Activated naive CD4-positive, alpha-beta T cell treated with anti-CD3 and anti-CD28 coated beads, Interleukin-2, amount 50 U/mL, for 24 hours (primary cell): ENCODE results near the gene ABLIM1.

Experiments used
- H3K27ac Mint-ChIP-seq: one replicate; pipeline ENCODE4 v1.8.0; 2021; ENCODE audit warnings: mild to moderate bottlenecking, mixed read lengths
- H3K27me3 Mint-ChIP-seq: one replicate; pipeline ENCODE4 v1.8.0; 2021; ENCODE audit warnings: mixed read lengths
- H3K36me3 Mint-ChIP-seq: one replicate; pipeline ENCODE4 v1.8.0; 2021; ENCODE audit warnings: mixed read lengths
- H3K4me1 Mint-ChIP-seq: one replicate; pipeline ENCODE4 v1.8.0; 2021; ENCODE audit warnings: mixed read lengths
- H3K4me3 Mint-ChIP-seq: one replicate; pipeline ENCODE4 v1.8.0; 2021; ENCODE audit warnings: mild to moderate bottlenecking, mixed read lengths
- H3K9me3 Mint-ChIP-seq: one replicate; pipeline ENCODE4 v1.8.0; 2021; ENCODE audit warnings: mixed read lengths

The ABLIM1 gene

DNA sequence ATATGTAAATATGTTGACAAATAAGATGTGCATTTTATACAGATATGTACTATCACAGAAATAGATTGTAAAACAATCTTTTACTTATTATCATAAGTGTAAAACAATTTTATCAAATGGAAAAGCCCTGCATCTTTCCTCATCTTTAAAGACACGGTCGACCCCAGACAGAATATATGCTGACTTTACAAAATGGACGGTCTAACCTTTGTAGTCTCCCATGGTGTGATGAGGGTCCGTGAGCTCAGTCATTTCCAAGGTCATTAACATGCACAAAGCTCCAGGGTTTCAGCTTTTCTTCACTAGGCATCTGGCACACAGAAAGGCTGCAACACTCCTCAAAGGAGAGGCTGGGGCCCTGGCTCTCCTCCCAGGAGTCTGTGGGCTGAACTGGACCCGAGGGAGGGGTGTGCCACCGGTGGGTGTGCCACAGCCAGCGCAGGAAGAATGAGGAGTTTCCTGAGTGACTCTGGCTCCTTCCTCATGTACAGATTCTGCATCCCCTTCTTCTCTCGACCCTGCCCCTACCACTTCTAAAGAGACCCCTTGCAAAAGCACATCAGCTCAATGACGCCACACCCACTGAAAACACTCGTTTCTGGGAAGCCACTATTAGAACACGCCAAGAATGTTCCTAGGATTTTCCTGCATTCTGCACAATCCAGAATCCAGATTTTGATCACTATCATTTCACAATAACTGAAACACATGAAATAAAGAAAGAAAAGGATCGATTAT, 26.2 kb upstream of the ABLIM1 start:
- Mint-ChIP-seq H3K9me3 (no peaks in the 10 kb centered on the region), H3K27me3 (peaks cover 2% of the 10 kb centered on the region), H3K4me3 (no peak overlapping the region), H3K36me3 (no peaks in the 10 kb centered on the region), H3K27ac (no peak overlapping the region), H3K4me1 (no peaks in the 10 kb centered on the region)

DNA sequence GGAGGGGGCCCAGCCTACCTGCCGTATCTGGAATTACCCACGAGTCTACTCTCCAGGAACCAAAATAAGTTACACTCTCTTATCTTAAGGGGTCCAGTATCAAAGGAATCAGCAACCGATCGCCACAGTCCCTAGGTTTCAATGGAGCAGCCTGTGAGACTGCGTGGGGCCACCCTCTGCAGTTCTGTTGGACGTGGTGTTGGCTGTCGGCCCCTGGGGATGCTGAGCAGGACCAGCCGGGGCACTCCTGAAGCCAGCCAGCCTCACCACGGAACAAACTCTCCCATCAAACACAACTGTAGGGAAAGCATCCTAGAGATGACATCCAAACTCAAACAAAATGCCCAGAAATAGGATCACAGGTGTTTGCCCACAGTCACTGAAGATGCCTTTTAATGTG, 25.5 kb upstream of the ABLIM1 start:
- no peaks in the 10 kb centered on the region for H3K4me1 Mint-ChIP-seq
- peaks cover 2% of the 10 kb centered on the region for H3K27me3 Mint-ChIP-seq
- H3K27ac Mint-ChIP-seq: no peak overlapping the region
- no peaks in the 10 kb centered on the region for H3K36me3 Mint-ChIP-seq
- no peaks in the 10 kb centered on the region for H3K9me3 Mint-ChIP-seq
- H3K4me3 Mint-ChIP-seq: no peak overlapping the region

DNA sequence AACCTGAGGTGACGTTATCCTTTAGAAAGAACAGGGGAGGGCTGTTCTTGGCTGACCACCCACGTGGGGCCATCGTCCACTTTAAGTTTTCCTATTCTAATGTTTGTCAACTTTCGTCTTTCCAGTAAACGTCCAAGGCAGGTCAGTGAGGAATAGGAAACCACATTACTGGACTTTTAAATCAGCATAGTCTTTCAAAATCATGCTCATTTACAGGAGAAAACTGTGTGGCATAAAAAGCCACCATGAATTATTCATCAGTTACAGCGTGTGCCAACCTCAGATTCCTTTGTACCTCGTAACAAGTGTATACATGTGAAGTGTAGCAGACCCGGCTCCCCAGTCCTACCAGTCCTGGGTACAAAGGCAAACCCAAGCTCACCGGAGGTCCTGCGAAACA, 25.1 kb upstream of the ABLIM1 start:
- Mint-ChIP-seq H3K9me3 (no peaks in the 10 kb centered on the region), H3K36me3 (no peaks in the 10 kb centered on the region), H3K27me3 (peaks cover 2% of the 10 kb centered on the region), H3K27ac (no peak overlapping the region), H3K4me1 (no peaks in the 10 kb centered on the region), H3K4me3 (no peak overlapping the region)

DNA sequence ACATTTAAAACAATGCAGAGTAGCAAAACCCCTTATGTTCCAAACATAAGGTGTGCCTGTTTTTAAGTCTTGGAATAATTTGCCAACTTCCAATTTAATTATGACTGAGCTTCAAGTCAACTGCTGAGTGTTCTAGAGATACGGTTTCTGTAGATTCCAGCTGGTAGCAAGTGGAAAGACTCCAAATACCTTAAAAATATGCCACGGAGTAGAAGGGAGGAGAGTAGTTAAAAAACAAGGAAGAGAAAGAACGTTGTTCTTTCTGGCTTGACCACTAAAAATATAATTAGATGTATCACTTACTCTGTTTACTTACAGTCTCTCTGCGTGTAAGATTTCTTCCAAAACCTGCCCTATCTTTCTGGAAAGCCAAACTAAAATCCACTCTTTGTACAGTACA, 24.5 kb upstream of the ABLIM1 start:
- Mint-ChIP-seq H3K27ac (no peak overlapping the region), H3K9me3 (no peaks in the 10 kb centered on the region), H3K4me1 (no peaks in the 10 kb centered on the region), H3K27me3 (peaks cover 2% of the 10 kb centered on the region), H3K36me3 (no peaks in the 10 kb centered on the region), H3K4me3 (no peak overlapping the region)

DNA sequence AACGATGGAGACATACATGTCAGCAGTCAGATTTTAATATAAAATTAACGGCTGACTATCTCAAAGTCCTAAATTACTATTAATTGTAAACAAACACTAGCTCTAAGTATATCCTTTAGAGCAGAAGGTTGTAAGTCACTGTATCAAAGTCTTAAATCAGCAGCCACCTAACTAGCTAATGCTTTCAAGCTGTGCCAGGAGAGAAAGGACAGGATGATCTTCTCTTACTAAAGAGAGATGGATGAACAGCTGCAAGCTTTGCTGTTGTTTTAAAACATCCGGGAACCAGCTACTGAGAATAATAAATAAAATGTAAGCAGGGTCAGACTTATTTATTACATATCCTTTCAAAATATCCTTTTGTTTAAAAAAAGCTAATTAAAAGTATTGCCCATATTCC, 24.0 kb upstream of the ABLIM1 start:
- H3K9me3 Mint-ChIP-seq: no peaks in the 10 kb centered on the region
- no peak overlapping the region for H3K27ac Mint-ChIP-seq
- peaks cover 2% of the 10 kb centered on the region for H3K27me3 Mint-ChIP-seq
- no peaks in the 10 kb centered on the region for H3K36me3 Mint-ChIP-seq
- H3K4me3 Mint-ChIP-seq: no peak overlapping the region
- no peaks in the 10 kb centered on the region for H3K4me1 Mint-ChIP-seq

DNA sequence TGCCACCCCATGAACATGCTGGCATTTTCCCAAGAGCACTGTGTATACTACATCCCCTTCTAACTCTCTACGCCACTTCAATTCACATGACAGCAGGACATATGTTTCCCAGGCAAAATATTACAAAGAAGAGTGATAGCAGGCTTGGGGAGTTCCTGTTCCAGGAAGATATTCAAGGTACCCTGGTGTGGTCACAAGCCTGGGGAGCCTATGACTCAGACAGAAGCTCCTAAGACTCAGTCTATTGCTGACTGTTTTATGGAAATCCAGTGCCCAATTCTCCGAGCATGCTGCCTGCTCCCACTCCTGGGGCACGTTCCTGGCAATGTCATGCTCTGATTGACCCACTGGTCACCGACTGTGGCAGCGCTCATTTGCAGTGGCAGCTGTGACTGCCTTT, 23.5 kb upstream of the ABLIM1 start:
- Mint-ChIP-seq H3K27ac (no peak overlapping the region), H3K36me3 (no peaks in the 10 kb centered on the region), H3K9me3 (no peaks in the 10 kb centered on the region), H3K27me3 (peaks cover 2% of the 10 kb centered on the region), H3K4me1 (no peaks in the 10 kb centered on the region), H3K4me3 (no peak overlapping the region)

DNA sequence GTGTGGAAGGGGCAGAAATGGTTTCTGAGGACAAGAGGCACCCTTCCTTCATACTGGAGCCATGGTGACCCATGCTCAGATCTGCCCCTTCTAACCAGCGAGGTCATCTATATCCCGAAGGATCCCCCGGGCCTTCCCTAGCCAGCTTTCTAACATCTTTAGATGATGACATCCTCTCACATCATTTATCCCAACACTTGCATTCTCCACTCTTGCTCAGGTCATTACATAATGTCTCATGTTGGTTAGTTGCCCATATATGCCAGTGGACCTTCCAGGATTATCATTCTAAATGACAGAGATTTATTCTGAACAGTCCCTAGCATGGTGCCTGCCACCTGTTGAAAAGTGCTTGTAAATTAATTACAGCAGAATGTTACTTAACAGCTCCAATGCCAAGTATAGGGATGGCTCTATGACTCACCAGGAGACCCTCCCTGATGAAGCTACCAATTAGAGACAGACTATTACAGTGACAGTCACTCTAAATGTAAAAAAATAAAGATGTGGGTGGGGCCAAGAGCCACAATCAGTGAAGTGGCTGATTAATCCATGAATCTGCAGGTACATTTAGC, 22.6 kb upstream of the ABLIM1 start:
- H3K27me3 Mint-ChIP-seq: peaks cover 2% of the 10 kb centered on the region
- no peak overlapping the region for H3K27ac Mint-ChIP-seq
- H3K4me3 Mint-ChIP-seq: no peak overlapping the region
- no peaks in the 10 kb centered on the region for H3K4me1 Mint-ChIP-seq
- H3K9me3 Mint-ChIP-seq: no peaks in the 10 kb centered on the region
- no peaks in the 10 kb centered on the region for H3K36me3 Mint-ChIP-seq

DNA sequence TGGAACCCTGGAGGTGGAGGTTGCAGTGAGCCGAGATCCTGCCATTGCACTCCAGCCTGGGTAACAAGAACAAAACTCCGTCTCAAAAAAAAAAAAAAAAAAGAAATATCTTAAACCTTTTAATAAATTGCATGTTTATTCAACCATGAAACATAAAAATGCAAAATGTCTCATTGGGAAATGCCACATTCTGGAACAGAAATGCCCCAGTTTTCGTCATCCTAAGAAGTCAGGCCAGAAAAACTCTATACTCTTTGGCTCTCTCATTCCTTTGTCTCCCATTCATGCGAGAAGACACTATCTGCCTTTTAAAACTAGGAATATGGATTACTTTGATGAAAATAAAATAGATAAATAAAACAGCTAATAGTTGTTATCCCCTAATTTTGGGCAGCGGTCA, 21.5 kb upstream of the ABLIM1 start:
- Mint-ChIP-seq H3K36me3 (no peaks in the 10 kb centered on the region), H3K4me3 (no peak overlapping the region), H3K9me3 (no peaks in the 10 kb centered on the region), H3K27me3 (peaks cover 2% of the 10 kb centered on the region), H3K4me1 (no peaks in the 10 kb centered on the region), H3K27ac (no peak overlapping the region)

DNA sequence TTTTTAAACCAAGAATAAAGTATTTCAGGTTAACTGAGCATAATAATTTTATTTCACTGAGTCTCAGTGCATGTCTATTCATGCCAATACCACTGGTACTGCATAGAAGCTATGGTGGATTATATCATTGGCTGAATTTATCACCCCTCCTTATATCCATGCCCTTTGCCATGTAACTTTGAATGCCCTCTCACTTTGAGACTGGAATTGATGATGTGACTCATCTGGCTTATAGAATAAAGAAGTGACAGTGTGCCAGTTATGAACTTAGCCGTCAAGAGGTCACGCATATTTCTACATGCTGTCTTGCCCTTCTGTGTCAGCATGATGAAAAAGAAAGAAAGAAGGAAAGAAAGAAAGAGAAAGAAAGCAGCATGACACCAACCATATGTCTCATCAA, 20.7 kb upstream of the ABLIM1 start:
- H3K4me3 Mint-ChIP-seq: no peak overlapping the region
- H3K4me1 Mint-ChIP-seq: no peaks in the 10 kb centered on the region
- H3K9me3 Mint-ChIP-seq: no peaks in the 10 kb centered on the region
- H3K27ac Mint-ChIP-seq: no peak overlapping the region
- H3K36me3 Mint-ChIP-seq: no peaks in the 10 kb centered on the region
- H3K27me3 Mint-ChIP-seq: peaks cover 2% of the 10 kb centered on the region

DNA sequence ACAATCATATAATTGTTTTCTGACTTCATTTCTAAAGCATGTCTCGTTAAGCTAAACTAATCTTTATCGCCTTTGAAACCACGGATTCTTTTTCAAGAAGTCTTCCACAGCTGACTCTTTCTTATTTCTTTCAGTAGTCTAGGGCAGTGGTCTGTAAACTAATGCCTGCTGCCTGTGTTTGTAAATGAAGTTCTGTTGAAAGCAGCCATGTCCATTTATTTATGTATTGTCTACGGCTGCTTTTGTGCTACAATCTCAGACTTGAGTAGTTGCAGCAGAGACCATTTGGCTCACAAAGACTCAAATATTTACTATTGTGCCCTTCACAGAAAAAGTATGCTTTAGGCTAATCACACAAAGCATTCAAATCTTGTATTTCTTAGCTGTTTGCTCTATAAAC, 20.3 kb upstream of the ABLIM1 start:
- Mint-ChIP-seq H3K4me3 (no peak overlapping the region), H3K4me1 (no peaks in the 10 kb centered on the region), H3K9me3 (no peaks in the 10 kb centered on the region), H3K27me3 (peaks cover 2% of the 10 kb centered on the region), H3K36me3 (no peaks in the 10 kb centered on the region), H3K27ac (no peak overlapping the region)

DNA sequence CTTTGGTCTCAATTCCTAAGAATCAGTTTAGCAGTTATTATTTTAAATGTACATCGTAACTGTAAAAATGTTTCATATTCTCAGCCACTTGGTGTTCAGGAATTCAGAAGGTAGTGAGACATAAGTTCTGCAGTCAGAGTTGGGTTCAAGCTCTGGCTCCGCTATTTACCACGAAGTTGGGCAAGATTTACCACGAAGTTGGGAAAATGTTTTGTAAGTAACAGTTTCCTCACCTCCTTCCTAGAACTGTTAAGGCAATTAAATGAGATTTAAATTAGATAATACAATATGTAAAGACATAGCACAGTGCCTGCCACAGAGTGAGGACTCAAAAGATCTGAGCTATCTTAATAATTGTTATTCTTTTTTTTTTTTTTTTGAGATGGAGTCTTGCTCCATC, 16.3 kb upstream of the ABLIM1 start:
- Mint-ChIP-seq H3K36me3 (no peaks in the 10 kb centered on the region), H3K4me1 (no peaks in the 10 kb centered on the region), H3K4me3 (no peak overlapping the region), H3K27me3 (no peaks in the 10 kb centered on the region), H3K9me3 (no peaks in the 10 kb centered on the region), H3K27ac (no peak overlapping the region)

DNA sequence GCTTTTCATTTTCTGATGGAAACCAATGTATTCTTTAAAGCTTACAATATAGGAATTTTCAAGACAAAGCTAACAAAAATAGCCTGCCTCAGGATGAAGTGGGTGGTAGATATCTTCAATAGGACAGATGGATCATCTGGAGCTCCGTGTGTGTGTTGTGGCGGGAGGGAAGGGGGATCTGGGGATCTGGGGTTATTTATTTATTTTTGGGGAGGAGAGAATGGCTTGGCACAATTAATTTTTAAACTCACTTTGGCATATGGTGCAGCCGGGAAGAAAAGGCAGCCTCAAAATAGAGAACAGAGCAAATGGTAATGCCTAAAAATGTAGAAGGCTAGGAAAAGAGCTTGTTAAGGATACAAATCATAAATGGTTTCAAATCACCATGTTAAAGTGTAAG, 11.6 kb upstream of the ABLIM1 start:
- H3K27ac Mint-ChIP-seq: no peak overlapping the region
- no peaks in the 10 kb centered on the region for H3K9me3 Mint-ChIP-seq
- H3K4me3 Mint-ChIP-seq: no peak overlapping the region
- no peaks in the 10 kb centered on the region for H3K4me1 Mint-ChIP-seq
- H3K27me3 Mint-ChIP-seq: no peaks in the 10 kb centered on the region
- H3K36me3 Mint-ChIP-seq: no peaks in the 10 kb centered on the region

DNA sequence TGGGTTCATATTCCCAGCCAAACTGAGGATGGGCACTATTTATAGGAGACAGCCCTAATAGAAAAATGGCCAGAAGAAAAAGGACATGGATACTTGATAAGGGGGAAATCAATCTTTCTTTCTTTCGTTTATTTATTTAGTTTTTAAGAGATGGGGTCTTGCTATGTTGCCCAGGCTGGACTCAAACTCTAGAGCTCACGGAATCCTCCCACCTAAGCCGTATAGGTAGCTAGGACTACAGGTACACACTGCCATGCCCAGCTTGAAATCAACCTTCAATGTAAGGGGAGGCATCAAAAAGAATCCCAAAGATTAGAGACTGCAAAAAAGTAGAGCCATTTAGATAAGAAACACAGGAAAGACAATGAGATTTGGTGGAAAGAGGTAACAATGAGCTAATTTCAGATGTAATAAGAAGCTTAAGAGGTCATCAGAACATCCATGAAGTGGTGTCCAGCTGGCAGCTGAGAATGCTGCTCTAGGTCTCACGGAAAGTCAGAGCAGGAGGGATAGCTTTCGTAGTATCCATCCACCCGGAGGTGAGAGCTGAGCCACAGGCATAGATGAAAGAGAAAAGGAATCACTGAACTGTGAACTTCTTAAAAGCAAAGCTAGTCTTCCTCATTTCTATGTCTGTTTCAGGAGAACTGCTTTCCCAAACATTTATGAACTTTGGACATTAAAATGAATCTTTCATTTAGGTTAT, 10.5 kb upstream of the ABLIM1 start:
- Mint-ChIP-seq H3K9me3 (no peaks in the 10 kb centered on the region), H3K36me3 (no peaks in the 10 kb centered on the region), H3K27me3 (no peaks in the 10 kb centered on the region), H3K4me1 (no peaks in the 10 kb centered on the region), H3K4me3 (no peak overlapping the region), H3K27ac (no peak overlapping the region)

DNA sequence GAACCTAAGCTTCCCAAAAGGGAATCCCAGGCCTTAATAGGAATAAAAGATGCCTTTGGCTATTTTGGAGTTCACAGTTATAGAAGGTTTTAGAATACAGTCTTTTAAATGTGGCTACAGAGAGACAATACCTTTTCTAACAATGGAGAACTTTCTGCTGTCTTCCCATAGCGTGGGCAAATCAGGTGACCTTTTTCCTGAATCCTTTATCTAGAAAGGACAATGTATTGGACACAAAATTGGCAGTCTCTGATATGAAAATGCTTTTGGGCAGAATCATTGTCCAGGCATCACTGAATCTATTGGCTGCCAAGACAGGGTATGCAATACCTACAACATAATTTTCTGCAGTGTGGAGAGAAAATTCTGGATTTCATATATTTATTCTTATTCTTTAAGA, 7.8 kb upstream of the ABLIM1 start:
- no peaks in the 10 kb centered on the region for H3K9me3 Mint-ChIP-seq
- no peaks in the 10 kb centered on the region for H3K36me3 Mint-ChIP-seq
- no peak overlapping the region for H3K4me3 Mint-ChIP-seq
- H3K27me3 Mint-ChIP-seq: no peaks in the 10 kb centered on the region
- H3K27ac Mint-ChIP-seq: no peak overlapping the region
- no peaks in the 10 kb centered on the region for H3K4me1 Mint-ChIP-seq

DNA sequence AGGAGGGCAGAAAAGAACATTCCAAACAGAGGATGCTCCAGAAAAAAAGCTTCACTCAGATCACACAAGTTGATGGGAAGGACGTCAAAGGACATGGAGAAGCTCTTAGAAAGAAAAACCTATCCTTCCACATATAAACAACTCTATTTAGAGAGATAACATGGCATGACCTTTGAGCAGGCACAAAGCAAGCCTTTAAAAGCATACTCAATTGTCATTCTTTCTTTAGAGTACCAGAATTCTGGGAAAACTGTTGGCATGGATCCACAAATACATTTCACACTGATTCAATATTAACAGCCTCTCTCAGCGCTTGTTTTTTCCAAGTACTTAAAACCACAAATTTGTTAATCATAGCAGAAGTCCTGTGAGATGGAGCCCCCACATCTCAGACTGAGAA, 7.3 kb upstream of the ABLIM1 start:
- Mint-ChIP-seq H3K4me1 (no peaks in the 10 kb centered on the region), H3K9me3 (no peaks in the 10 kb centered on the region), H3K4me3 (no peak overlapping the region), H3K27me3 (no peaks in the 10 kb centered on the region), H3K36me3 (no peaks in the 10 kb centered on the region), H3K27ac (no peak overlapping the region)

DNA sequence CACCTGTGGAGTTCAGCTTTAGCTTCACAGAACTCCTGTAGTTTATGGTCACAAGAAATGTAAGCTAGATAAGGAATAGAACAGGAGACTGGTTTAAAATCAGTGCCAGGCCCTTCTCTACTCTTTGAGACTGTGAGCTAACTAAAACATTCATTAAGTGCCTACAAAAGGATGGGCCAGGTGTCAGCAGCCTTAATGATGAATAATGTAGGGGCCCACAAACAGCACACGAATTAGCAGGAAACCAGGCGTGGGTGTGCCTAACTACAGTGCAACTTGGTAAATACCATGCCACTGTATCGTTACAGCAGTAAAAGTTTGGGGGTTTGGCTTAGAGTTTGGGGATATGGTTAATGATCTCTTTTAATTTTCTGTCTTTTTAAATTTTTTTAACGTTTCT, 6.1 kb upstream of the ABLIM1 start:
- Mint-ChIP-seq H3K4me1 (no peaks in the 10 kb centered on the region), H3K27ac (no peak overlapping the region), H3K9me3 (no peaks in the 10 kb centered on the region), H3K27me3 (no peaks in the 10 kb centered on the region), H3K36me3 (no peaks in the 10 kb centered on the region), H3K4me3 (no peak overlapping the region)
